Right lobe of liver (tissue), 4 donors: ENCODE data around the gene ELP5.

Source experiments
- POLR2A ChIP-seq: fragments of 450-650 bp; IDR thresholded peaks from one replicate; pipeline ENCODE4 v1.6.1; 2017; ENCODE audit warnings: antibody characterized with exemption, mild to moderate bottlenecking
- TF ChIP-seq, protein P1 (sequence below), 4 donors: fragments of 200-600 bp in 3 of 4; fragments of 450-650 bp in 1 of 4; IDR thresholded peaks; one replicate each; pipeline versions ENCODE4 v1.5.1 to v1.8.0; 2016 to 2022; ENCODE audit warnings: antibody characterized with exemption in 4 of 4, mild to moderate bottlenecking in 2 of 4
- donor health status: DM: no; HTN: no; CAD: no.
- donor health status: DM: no; HTN: no; CAD: no.
- donor health status: DM: no; HTN: yes; CAD: no.

DNA sequence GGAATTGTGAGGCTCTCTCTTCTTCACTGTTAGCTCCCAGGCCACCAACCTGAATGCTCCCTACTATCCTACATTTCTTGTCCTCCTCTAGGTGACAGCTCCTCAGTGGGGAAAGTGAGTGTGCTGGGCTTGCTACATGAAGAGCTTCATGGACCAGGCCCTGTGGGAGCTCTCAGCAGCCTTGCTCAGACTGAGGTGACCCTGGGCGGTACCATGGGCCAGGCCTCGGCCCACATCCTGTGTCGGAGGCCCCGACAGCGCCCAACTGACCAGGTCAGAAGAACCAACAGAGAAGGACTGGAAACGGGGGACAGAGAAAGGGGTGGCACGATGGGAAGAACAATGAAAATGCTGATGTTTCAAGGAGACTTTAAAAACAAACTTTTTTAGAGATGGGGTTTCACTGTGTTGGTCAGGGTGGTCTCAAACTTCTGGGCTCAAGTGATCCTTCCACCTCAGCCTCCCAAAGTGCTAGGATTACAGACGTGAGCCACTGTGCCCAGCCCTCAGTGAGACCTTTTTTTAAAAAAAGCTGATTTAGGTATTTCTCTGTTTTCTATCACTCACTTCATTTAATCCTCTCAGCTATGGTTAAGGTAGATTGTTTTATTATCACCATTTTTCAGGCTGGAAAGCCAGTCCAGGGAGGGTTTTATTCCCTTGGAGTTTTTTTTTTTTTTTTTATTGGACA lies 4.9 kb downstream of the ELP5 start:
- TF ChIP-seq, protein P1, sequence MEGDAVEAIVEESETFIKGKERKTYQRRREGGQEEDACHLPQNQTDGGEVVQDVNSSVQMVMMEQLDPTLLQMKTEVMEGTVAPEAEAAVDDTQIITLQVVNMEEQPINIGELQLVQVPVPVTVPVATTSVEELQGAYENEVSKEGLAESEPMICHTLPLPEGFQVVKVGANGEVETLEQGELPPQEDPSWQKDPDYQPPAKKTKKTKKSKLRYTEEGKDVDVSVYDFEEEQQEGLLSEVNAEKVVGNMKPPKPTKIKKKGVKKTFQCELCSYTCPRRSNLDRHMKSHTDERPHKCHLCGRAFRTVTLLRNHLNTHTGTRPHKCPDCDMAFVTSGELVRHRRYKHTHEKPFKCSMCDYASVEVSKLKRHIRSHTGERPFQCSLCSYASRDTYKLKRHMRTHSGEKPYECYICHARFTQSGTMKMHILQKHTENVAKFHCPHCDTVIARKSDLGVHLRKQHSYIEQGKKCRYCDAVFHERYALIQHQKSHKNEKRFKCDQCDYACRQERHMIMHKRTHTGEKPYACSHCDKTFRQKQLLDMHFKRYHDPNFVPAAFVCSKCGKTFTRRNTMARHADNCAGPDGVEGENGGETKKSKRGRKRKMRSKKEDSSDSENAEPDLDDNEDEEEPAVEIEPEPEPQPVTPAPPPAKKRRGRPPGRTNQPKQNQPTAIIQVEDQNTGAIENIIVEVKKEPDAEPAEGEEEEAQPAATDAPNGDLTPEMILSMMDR (IDR thresholded peaks at IDR 0.05) = no peak
- no peak for TF ChIP-seq POLR2A
